HPDE6-E6E7 (cell line): Measurements from ENCODE around the gene APOBEC3C.
"Not testable (repeated sequence)": the region's sequence is repeated elsewhere in the genome, so short reads cannot be mapped to it uniquely, and the experiment has no call there.

Experiments used
- DNase-seq: peaks from one replicate; pipeline ENCODE4 v3.0.0; 2011; ENCODE audit warnings: missing footprints; ENCODE audit errors: extremely low spot score

Gene APOBEC3C

GRCh38 chr22:39013942-39014722 is at the start of gene APOBEC3C:
TSS of gene APOBEC3C (plus strand) at chr22:39014257. CDS start at chr22:39014363, 106 bp downstream.
- DNase-seq = peak; percentile 79

DNA sequence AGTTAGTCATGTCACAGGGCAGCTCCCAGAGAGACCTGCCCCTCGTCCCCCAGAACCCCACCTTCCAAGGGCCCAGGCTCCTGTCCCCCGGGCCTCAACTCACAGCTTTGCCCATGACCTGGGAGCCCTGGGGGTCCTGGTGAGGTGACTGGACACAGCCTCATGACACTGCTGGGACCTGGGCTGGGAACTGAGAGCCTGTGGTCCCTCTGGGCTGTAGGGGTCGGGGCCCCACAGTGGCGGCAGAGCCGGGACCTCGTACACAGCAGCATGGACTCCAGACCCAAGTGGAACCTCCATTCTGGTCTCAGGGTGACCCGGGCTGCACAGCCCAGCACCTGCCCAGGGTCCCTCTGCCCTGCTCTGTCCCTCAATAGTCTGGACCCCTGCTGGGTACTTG is 49.8 kb upstream of the APOBEC3C start:
- DNase-seq = no peak

DNA sequence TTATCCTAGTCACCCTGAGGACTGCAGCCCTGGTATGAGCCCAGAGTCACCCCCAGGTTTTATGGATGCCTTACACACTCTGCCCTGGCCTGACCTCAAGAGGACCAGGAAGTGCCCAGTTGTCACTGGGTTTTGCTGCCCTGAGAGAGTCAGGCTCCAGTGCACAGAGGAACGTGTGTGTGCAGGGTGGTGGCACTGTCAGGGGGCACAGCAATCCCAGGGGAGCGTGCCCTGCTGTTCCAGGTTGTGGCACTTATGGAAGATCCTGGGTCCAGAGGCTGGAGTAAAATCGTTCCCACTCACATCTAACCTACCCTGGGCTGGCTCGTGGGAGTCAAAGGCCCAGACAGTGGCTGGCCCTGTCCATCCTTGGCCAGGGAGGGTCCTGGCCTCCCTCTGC is 49.1 kb upstream of the APOBEC3C start:
- DNase-seq = no peak

GRCh38 chr22:38965614-38966379 is 48.3 kb upstream of the APOBEC3C start:
- DNase-seq = no peak

- no peak for DNase-seq
Measured at GRCh38 chr22:38966380-38966702, 47.7 kb upstream of the APOBEC3C start.

GRCh38 chr22:38966942-38967341 is 47.1 kb upstream of the APOBEC3C start:
- DNase-seq = no peak

GRCh38 chr22:38967451-38968450 is 46.3 kb upstream of the APOBEC3C start:
- no peak for DNase-seq

- DNase-seq = no peak
Measured at GRCh38 chr22:38968801-38969200, 45.3 kb upstream of the APOBEC3C start.

DNA sequence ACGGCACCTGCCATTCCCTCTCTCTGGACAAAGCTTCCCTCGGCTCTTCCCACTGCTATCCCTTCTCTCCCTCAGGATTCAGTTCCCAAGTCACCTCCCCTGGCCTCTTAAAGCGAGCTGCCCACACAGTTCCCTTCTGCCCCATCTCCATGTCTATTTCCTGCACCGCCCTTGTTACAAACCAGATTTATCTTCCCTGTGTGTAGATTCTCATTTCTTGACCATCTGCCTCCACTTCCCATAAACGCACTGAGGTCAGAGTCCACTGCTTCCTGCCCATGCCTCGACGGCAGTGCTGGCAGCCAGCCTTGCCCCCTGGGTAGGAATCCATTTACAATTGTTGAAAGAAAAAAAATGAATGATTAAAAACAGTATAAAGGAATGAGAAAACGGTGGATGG is 43.5 kb upstream of the APOBEC3C start:
- no peak for DNase-seq

GRCh38 chr22:38971202-38971601 is 42.9 kb upstream of the APOBEC3C start:
- DNase-seq = no peak

- no peak for DNase-seq
Measured at GRCh38 chr22:38971791-38972190, 42.3 kb upstream of the APOBEC3C start.

GRCh38 chr22:38972558-38972957 is 41.5 kb upstream of the APOBEC3C start:
- DNase-seq = no peak

DNA sequence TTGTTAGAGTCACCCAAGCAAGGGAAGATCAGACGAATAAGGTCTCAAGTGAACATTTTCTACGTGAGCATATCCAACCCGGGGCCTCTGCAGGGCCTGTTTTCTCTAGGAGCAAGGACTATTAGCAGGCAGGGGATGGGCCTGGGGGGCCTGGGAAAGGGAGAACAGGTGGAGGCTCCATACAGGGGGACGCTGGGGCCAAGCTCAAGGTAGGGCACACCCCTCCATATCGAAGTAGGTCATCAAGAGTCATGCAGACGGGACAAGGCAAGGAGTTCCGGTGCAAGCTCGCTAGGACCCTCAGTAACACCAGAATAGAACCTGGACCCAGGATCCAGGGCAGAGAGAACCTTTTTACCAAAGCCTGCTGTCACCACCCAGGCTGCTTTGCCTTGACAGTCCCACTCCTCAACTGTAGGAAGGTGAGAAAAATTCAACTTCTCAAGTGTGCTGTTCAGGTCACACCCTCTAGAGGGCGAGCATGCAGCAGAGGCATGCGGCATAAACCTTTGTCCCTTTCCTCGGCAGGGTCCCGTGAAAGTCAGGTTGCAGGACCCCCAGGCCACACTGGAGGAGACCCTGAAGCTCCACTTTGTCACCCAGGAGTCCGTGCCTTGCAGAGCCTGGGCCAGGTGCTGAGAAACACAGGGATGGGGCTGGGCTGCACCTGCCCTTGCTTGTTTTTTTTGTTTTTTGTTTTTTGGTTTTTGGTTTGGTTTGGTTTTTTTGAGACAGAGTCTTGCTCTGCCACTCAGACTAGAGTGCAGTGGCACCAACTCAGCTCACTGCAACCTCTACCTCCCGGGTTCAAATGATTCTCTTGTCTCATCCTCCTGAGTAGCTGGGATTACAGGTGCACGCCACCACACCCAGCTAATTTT is 40.5 kb upstream of the APOBEC3C start:
- no peak for DNase-seq

DNA sequence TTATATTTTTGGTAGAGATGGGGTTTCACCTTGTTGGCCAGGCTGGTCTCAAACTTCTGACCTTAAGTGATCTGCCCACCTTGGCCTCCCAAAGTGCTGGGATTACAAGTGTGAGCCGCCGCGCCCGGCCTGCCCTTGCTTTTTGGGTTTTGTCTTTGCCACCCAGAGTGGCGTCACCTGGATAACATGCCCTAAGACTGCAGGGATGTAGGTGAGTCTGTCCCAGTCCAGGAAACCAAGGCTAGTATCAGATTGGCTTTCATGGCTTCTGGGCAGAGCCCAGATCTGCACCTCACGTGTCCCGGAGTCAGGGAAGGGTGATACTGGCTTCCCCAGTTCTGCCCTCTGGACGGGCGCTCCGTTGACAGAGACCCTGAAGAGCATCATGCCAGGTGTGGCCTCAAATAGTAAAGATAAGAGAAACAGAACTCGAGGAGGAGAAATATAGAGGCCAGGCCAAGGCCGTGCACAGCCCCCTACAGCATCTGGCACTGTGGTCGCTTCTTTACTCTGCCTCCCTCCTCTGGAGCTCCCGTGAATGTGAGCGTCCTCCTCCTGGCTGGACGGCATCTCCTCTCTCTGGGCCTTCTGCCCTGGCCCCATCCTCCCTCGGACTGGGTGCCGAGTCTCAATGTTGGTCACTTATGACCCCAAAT is 39.8 kb upstream of the APOBEC3C start:
- no peak for DNase-seq

GRCh38 chr22:38974826-38975175 is 39.3 kb upstream of the APOBEC3C start:
- DNase-seq = no peak

GRCh38 chr22:38977289-38977688 is 36.8 kb upstream of the APOBEC3C start:
- not testable (repeated sequence) for DNase-seq

DNA sequence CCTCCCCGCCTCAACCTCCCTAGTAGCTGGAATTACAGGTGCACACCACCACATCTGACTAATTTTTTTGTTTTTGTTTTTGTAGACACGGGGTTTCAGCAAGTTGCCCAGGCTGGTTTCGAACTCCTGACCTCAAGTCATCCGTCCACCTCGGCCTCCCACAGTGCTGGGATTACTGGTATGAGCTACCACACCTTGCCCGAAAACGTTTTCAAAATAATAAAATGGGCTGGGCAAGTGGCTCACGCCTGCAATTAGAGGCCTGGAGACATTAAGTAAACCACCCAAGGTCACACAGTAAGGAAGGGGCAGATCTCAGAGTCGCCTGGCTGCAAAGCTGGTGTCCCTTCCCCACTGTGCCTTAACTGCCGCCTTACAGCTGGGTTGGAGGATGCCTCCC is 33.5 kb upstream of the APOBEC3C start:
- DNase-seq = not testable (repeated sequence)

DNA sequence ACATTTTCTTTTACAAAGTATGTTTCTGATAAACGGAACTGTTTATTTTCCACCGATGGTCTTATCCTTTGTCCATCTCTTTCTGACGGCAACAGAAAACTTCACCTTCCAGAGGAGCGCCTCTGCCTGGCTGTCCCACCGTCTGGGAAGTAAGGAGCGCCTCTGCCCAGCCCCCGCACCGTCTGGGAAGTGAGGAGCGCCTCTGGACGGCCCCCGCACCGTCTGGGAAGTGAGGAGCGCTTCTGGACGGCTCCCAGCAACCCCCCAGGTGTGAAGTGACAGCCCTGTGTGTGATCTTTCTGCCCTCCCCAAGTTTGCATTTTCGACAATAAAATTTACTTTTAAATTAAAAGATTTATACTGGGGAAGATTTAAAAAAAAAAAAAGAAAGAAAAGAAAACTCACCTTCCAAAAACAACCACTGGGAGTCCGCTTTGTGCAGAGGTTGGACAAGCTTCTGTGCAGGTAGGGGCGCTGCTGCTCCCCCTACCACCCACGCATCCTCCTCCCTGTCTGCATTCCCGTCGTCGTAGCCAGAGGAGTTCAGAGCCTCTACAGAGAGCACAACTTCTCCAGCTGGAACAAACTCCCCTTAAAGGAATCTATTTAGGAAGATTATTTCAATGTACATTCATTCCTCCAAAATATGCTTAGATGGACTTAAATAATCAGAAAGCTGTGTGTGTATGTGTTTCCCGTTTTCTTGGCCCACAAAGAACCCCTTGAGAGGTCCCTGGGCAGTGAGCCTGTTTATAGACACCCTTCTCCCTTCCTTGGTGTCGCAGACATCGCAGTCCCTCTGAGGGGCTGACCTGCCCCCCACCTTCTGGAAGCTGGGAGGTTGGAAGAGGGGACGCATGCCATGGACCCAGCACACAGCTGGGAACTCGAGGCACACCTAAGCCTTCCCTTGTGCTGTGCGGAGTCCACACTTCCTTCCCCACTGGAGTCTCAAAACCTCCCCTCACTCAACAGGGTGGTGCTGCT is 32.8 kb upstream of the APOBEC3C start:
- peak; percentile 56 for DNase-seq
